Activated gamma-delta T cell (primary cell): ENCODE data around the gene CLCA1.

Experiments used
- DNase-seq: peaks from one replicate; lab custom pipeline; 2025; lab: John Stamatoyannopoulos, UW
- total RNA-seq, 2 donors: gene quantifications; one replicate each; lab custom pipeline; 2026; lab: John Stamatoyannopoulos, UW

CLCA1 gene
- 0 reads per million in 2 donors for total RNA-seq

GRCh38 chr1:86468501-86468977, at the start of gene CLCA1:
TSS of gene CLCA1 (plus strand) at chr1:86468927. CDS start at chr1:86468972, 45 bp downstream.
- DNase-seq: no peak

- no peak for DNase-seq
Observed at GRCh38 chr1:86419277-86419903, 49.3 kb upstream of the CLCA1 start.

GRCh38 chr1:86421601-86422280, 47.0 kb upstream of the CLCA1 start:
- no peak for DNase-seq

GRCh38 chr1:86423473-86423872, 45.3 kb upstream of the CLCA1 start:
- no peak for DNase-seq

GRCh38 chr1:86423873-86424272, 44.9 kb upstream of the CLCA1 start, which contains the start of gene CLCA2:
TSS of gene CLCA2 (plus strand) at chr1:86424171. CDS start at chr1:86424248, 77 bp downstream.
- DNase-seq: no peak

GRCh38 chr1:86429122-86429725, 39.5 kb upstream of the CLCA1 start:
- DNase-seq: no peak

- no peak for DNase-seq
Observed at GRCh38 chr1:86429835-86430234, 38.9 kb upstream of the CLCA1 start.

GRCh38 chr1:86430376-86430775, 38.4 kb upstream of the CLCA1 start:
- no peak for DNase-seq

GRCh38 chr1:86434059-86434458, 34.7 kb upstream of the CLCA1 start:
- no peak for DNase-seq

- DNase-seq: no peak
Observed at GRCh38 chr1:86435327-86435726, 33.4 kb upstream of the CLCA1 start.

- no peak for DNase-seq
Observed at GRCh38 chr1:86436041-86436440, 32.7 kb upstream of the CLCA1 start.

- no peak for DNase-seq
Observed at GRCh38 chr1:86441581-86441980, 27.1 kb upstream of the CLCA1 start.

GRCh38 chr1:86441997-86442396, 26.7 kb upstream of the CLCA1 start:
- no peak for DNase-seq

GRCh38 chr1:86445919-86446318, 22.8 kb upstream of the CLCA1 start:
- no peak for DNase-seq

- no peak for DNase-seq
Observed at GRCh38 chr1:86447198-86447790, 21.4 kb upstream of the CLCA1 start.

- DNase-seq: no peak
Observed at GRCh38 chr1:86448670-86449069, 20.1 kb upstream of the CLCA1 start.

- DNase-seq: no peak
Observed at GRCh38 chr1:86449103-86449502, 19.6 kb upstream of the CLCA1 start.

- DNase-seq: no peak
Observed at GRCh38 chr1:86450847-86451246, 17.9 kb upstream of the CLCA1 start.

- DNase-seq: no peak
Observed at GRCh38 chr1:86453664-86454063, 15.1 kb upstream of the CLCA1 start.

- DNase-seq: no peak
Observed at GRCh38 chr1:86455073-86455472, 13.7 kb upstream of the CLCA1 start.

GRCh38 chr1:86460998-86461397, 7.7 kb upstream of the CLCA1 start:
- DNase-seq: no peak

GRCh38 chr1:86461482-86461881, 7.2 kb upstream of the CLCA1 start:
- DNase-seq: no peak

GRCh38 chr1:86464819-86465218, 3.9 kb upstream of the CLCA1 start:
- DNase-seq: no peak
